Fibroblast of the conjunctiva (primary cell): Measurements from ENCODE around the gene CDK5RAP2.

Source experiments
- DNase-seq: peaks from one replicate; pipeline ENCODE4 v3.0.0-alpha.2; 2010; ENCODE audit warnings: low read depth

Gene CDK5RAP2

DNA sequence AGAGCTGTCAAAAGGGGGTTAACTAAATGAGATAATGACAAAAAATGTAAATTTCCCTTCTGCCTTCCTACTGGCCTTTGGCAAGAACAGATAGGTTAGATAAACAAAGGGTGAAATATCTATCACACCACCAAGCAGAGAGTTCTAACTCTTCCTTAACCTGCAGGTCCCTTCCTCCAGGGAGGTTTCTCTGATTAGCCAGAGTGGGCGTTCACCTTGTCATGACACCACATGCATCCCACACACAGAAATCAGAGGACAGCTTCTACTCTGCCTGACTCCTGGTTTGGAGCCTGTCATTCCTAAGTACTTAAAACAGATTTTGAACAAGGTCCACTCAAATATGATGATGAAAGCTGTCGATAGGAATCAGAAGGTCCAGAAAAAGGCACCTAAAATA, 180.0 kb downstream of the CDK5RAP2 start:
- no peak for DNase-seq

DNA sequence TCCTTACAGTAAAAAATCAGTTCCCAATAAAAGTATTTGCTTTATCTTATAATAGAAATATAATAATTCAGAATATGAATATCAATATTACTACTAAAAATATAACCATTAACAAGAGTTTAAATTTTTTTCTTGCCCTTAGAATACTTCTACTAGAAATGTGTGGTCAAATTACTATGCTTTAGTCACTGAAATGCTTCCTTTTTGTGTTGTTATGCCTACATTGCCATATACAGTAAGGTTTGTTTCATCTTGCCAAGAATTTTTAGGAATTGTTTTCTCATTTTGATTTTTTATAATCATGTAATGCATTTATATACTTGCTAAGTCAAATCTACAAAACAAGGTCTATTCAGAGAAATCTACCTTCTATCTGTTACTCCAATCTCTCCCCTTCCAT, 181.7 kb downstream of the CDK5RAP2 start:
- no peak for DNase-seq

DNA sequence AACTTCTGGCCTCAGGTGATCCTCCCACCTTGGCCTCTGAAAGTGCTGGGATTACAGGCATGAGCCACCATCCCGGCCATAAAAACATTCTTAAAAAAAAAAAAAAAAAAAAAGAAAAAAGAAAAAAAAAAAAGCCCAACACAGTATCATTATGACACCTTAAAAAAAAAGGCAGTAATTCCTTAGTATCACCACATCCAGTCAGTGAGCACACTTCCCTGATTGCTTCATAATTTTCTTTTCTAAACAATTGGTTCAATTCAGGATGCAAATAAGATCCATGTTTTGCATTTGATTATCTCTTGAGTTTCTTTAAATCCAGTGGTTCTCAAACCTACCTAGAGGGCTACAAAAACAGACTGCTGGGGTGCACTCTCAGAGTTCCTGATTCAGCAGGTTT, 182.5 kb downstream of the CDK5RAP2 start:
- no peak for DNase-seq

DNA sequence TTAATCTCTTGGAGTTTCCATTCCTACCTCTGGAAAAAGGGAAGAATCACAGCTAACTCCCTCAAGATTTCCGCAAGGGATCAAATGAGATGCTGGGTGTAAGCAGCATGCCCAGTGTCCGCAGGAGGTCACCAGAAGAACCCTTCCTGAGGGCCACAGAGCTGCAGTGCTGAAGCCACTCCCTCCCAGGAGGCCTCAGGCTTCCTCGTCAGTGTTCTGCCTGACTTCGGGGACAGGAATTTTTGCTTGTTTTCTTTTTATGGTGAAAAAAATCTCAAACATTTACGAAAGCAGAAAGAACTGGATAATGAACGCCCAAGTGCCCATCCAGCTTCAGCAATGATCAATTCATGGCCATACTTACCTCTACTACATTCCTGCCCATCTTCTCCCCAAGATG, 183.0 kb downstream of the CDK5RAP2 start:
- DNase-seq = no peak

DNA sequence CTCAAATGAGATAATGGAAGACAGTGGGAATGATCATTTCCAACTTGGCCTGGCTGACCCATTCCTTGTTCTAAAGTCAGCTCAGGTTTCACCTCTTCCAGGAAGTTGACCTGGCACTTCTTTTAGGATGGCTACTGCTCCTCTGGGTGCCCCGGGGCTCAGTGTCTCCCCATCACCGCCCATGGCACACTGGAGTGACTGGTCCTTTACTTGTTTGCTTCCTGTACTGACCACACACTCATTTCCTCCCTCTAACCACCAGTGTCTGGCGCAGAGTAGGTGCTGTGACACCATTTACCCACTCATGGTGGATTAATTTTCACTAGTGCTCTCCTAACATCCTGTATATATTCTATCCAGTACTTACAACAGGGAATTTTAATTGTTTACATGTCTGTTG, 183.5 kb downstream of the CDK5RAP2 start:
- no peak for DNase-seq

DNA sequence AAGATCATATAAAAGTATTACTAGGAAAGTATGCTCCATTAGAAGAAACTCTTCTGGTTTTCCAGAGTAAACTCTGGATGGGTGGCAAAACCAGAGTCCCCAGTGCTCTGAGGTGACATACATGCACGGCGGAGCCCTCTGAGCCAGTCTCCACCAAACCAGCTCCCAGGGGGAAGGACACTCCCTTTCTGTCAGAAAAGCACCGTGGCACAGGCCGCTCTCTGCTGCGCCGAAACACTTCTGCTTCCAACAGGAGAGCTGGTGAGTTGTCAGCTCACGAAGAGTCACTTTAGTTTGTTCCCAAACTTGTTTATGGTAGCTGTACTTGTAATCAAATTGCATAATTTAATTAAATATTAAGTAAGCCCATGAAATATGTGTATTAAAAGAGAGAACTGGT, 184.6 kb downstream of the CDK5RAP2 start:
- no peak for DNase-seq

DNA sequence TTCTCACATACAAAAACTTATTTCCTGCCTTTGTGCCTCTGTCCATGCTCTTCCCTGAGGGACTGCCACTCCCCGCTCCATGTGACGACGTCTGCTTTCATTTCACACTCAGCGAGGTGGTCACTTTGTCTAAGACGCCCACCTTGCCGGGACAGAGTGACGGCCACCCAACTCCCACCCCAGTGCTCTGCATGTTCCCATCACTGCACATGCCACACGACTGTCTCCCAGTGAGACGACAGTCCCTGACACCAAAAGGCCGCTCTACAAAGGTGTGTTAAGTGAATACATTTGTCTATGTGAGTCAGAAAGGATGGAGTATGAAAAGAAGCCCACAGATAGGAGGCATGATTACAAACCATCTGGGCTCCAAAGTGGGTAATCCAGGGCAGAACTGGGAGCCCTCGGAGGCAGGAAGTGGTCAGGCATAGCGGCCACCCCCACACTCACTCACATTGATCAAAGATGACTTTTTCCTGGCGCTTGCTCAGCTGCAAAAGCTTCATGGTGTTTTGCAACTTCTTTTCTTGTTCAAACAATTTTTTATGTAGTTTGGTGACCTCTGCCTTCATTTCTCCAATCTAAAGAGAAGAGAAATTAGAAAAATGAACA, 185.8 kb downstream of the CDK5RAP2 start:
- peak; percentile 65 for DNase-seq

DNA sequence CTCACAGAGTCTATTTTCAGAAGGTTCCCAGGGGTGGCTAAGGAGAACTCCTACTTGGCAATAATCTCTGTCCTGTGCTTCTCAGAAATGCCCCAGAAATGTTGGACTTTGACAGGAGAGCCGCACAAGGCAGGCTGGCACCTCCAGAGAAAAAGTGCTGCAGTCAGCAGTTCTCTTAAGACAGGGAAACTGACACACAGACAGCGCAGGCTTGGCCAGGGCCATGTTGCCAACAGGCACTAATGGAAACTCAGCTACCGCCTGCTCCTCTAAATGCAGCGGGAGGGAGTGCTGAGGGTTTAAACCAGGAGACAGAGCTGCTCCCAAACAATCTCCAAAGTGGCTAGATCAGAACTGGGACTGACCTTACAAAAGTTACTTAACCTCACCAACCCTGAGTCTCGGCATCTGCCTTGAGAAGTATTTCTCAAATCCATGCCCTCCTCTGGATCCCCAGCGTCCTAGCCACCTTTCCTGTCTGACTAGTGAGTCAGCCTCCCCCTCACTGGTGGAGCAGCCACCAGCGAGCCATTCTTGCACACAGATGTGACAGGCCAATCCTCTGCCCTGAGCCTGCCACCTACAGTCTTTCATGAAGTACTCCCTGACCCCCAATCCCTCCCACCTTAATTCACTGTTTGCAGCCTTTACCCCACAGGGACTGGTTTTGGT, 186.4 kb downstream of the CDK5RAP2 start:
- DNase-seq = no peak

DNA sequence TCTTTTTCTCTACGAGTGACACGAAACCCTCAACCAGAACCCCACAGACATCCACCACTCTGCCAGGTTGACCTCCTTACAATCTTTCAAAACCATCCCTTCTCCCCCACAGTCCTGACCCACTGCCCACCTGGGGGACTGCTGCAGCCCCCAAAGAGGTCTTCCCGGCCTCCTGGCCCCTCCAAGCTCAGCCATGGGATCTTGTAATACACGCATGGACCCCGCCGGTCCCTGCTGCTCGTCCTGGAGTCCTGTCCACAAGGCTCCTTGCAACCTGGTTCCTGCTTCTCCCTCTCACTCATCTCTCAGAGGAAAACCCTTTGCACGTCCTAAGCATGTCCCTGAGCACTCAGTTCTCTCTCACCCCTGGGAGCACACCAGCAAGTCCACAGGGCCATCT, 187.3 kb downstream of the CDK5RAP2 start:
- no peak for DNase-seq

DNA sequence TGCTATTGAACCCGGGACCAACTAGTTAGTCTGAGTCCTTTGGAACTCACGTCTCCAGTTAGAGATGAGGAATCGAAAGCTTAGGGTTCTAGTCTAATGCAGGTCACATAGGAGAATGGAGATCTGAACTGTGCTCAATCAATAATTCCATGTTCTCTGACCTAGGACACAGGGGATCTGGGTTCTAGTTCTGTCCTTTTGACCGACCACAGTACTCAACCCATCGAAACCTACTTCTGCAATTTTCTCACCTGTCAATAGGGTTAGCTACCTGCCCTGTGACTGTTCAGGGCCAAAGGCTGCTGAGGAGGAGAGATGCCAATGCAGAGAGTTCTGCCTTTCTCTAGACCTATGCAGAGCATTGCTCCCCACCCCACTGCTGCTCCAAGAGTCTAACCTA, 187.7 kb downstream of the CDK5RAP2 start:
- no peak for DNase-seq

DNA sequence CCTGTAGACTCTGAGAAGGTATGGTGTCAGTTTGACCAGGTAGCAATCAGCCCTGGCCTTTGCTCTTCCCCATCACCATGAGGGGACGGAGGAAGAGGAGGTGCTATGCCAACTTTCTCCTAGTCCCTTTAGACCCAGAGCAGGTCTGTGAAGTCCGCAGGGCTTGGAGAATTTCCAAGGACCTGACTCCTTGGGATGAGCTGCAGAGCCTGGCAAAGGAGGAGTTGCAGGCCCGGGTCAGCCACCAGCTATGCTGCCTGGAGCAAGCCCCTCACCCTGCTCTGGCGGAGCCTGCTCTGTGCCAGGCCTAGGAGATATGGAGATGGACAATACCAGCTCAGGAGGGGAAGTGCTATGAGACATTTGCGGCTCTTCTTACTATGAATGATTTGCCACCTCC, 188.3 kb downstream of the CDK5RAP2 start:
- DNase-seq = no peak

DNA sequence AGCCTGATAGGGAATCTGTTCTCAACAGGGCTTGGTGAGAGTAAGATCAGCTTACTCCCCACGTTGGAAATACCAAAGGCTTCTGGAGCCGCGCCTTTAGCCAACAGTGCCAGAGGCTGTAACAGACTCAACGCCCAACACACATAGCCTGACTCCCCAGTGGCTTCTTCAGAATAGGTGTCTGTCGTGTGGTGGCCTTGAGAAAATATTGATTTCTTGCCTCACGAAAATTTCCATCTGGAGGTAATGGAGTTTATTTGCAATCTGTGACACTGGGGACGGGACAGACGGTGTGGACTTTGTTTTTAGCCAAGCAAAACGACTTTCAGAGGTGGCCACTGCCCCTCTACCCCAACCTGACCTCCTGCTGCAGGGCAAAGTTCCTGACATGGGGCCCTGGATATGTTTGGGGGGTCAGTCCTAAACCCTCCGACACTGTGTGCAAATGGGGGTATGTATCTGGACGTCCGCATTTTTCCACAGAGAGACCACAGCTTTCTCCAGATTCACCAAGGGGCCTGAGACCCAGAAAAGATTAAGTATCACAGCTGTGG, 189.3 kb downstream of the CDK5RAP2 start:
- DNase-seq = no peak

DNA sequence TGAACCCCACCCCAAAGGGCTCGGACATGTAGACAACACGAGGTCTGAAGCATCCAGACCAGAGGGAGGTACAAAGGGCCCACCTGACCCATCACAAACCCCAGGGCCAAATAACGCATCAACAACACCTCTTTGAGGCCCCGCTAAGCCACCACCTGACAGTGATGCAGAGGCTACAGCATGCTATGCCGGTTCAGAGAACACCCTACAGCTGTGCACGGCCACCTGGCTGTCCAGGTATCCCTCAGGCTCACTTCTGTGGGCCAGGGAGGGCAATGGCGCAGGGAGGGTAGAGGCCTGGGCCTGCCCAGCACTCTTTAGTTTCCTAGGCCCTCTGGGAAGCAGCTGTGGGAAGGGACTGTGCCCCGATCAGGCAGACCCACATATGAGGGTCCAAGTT, 190.1 kb downstream of the CDK5RAP2 start:
- DNase-seq = no peak

DNA sequence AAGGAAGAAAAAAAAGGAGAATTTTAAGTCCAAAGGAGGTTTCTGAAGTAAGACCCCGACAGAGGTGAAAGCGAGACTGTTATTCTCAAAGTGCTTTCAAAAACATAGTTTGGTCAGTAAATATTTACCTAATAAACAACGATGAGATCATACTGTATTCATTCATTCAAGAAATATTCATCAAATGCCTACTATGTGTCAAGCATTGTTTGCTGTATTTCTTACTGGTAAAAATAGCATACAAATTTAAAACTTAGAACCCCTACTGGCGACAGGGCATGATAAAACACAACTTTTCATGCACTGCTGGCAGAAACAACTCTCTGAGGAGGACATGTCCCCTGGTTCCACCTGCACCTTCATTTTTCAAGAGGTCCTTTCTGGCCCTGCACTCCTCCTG, 190.7 kb downstream of the CDK5RAP2 start:
- no peak for DNase-seq

DNA sequence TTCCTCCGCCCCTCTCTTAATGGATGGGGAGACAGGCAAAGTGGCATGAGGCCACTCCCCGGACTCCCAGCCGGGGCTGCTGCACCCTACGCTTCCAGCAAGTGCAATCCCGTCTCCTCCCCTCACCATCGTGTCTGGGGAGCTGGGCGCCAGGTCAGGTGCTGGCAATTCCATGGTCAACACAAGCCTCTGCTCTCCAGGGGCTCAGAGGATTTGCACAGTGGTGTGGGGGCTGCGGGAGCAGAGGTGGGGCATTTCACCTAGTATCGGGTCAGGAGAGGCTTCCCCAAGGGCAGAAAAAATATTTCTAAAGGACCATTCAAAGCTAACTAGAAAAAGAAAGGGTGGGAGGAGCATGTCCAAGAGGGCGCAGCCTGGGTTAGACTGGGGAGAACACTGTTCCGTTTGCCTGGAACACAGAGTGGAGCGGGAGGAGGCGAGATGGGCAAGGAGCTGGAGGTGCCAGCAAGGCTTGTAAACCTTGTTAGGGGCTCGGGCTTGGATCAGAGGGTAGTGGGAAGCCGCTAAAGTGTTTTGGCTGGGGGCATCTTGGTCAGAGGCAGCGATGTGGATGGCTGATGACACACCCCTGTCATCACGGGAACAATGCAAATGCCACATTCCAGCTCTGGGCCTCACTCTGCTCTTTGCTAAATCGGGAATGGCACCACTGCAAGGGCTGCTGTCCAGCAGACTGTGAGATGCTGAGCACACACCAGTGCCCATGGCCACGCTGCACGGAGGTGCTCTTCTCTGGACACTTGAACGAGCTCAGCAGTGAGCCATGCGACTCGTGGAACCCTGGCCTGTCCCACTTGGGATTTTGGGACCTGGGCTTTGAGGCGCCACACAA, 191.7 kb downstream of the CDK5RAP2 start:
- no peak for DNase-seq

DNA sequence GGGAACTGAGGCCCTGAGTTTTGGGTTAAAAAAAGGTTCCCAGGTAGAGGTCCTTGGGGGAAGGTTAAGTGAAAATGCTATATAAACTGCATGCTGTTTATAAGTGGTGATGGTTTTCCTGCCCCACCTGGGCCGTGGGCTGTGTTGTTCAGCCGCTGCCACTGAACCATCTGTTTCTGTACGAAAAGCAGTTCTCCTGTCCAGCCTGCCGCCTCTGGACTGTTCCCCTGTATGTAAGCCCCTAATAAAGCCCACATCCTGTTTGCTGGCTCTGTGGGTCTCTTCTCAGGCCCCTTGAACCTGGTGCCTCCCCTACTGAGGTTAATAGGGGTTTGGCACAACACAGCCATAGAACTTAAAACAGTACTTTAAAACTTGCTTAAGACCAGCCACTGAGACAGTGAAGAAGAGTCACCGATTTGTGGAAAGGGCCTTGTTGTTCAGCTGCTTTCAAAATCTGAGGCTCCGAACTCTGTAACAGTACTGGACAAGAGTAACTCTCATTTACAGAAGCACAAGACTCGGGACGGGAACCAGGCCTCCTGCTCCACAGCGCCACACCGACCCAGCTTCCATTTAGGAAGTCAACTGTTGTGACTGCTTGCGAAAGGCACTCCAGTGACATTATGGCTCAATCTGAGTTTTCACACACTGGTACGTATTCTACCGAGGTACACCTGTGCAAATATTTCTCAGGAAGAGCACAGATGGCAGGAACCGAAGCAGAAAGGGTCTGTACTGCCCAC, 192.5 kb downstream of the CDK5RAP2 start:
- DNase-seq = no peak

DNA sequence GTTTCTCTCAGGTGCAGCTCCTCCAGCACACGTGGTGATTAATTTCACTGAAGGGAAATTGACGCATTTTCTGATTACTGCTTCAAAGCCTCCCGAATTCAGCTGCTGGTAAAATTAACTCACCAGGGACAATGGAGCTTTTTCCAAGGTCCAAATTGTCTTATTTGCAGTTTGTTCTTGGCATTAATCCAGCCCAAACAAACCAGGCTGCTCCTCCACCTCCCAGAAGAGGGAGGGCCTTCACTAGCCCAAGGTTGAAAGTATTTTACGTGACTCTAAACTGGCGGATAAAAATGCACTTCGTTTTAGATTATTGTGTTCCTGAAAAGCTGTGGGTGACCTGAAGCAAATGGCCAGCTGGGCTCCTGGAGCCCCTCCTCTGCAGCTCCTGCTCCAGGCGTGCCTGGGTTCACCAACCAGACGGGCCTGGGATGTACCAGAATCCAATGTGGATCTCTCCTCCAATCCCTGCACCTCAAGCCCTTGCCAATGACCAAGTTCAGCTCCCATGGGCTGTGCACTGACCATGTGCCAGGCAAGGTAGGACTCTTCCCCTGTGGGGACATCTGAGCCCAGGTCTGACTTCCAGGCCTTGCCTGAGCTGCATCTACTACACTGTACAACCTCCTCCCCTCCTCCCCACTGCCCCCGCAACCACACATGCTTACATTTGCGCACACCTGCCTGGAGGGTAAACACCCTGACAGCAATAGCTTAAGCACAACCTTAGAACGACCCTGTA, 193.4 kb downstream of the CDK5RAP2 start:
- DNase-seq = peak; percentile 38

DNA sequence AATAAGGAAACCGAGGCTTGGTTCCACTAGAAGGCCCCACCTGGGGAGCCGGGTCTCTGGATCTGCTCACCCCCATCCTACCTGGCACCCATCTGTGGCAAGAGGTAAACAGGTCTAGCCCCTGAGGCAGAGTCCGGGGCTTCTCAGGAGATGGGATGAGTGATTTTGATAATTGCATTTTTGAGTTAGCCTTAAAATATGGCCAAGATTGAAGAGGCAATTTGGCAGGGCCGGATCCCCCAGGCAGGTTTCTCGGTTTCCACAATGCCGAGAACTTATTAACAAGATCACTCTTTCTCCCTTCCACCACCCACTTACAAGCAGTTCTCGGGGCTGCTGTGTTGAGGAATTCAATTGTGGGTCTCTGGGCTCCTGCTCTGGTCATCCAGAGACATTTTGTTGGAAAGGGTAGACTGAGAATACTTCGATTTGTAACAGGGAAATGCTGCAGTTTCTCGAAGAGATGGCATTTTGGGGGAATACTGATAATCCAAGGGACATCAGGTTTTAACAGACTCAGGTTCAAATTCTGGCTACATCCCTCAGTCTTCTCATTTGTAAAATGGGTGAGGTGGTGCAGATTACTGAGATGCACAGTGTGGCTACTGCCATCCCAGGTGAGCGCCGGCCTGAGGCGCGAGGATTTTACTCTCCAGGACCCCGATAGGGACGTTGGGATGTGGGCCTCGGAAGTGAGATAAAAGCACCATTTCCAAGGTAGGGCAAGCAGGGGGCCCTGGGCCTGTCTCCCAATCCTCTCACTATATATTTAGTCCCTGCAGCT, 194.2 kb downstream of the CDK5RAP2 start:
- no peak for DNase-seq

DNA sequence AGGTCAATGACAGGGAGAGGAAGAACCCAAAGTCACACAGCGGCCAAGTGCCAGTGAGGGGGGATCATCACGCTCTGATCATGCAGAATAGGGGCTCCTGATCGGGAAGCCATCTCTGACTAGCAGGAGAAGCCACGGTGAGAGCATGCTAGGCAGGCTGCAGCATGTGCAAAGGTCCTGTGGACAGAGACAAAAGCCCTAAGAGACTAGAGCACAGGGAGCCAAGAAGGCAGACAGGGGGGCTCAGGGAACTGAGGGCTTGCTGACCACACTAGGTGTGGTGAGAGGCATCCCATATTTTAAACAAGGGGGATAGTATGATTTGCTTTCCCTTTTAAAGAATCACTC, 195.1 kb downstream of the CDK5RAP2 start:
- DNase-seq = no peak

DNA sequence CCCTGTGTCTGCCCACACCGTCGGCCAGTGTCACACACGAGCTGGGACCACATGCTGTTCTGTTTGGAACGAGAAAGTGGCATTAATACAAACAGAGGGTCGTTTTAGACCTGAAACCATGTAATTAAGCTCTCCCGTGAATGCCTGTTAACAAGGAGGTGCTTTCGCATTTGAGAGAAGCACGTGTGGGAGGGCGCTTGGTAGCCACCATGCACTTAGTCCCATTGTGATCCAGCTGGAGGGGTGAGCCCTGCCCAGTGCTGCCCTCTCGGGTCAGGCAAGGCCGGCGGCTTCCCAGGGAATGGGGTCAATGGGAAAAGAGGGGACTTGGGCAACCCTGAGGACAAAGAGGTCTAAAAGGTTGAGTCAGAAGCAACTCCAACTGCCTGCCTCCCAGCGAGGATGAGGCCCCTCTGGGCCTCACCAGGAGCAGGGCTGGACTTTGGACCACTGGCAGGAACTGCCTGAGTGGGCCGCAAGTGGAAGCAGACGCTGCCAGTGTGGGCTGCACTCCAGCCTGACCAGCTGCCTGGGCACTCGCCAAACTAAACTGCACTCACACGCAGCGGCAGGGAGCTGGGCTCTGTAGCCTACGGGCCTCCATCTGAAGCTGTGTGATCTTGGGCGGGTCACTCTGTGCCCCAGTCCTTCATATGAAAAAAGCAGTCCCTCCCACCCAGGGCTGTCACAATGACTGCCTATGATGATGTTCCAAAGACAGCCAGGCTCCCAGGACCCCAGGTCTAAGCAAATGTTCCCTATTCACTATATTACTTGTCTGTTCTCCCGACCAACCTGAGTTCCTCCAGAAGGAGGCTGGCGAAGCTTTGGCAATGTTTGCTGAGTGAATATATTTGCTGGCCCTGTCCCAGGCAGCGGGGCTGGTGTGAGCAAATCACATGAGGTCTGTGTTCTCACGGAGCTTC, 195.7 kb downstream of the CDK5RAP2 start:
- DNase-seq = peak; percentile 63
